ENCODE results near the gene GLI2. TPM values are rescaled to one million over a fixed set of nuclear protein-coding genes. Genes with fewer than 3 reads are reported as not detected.

GLI2 gene
- total and polyA plus RNA-seq, 9 of the 15 experiments (the other 6 are each of a cell fraction or from before 2014, with no cell fraction given): 0.24 TPM; not detected in 8

DNA sequence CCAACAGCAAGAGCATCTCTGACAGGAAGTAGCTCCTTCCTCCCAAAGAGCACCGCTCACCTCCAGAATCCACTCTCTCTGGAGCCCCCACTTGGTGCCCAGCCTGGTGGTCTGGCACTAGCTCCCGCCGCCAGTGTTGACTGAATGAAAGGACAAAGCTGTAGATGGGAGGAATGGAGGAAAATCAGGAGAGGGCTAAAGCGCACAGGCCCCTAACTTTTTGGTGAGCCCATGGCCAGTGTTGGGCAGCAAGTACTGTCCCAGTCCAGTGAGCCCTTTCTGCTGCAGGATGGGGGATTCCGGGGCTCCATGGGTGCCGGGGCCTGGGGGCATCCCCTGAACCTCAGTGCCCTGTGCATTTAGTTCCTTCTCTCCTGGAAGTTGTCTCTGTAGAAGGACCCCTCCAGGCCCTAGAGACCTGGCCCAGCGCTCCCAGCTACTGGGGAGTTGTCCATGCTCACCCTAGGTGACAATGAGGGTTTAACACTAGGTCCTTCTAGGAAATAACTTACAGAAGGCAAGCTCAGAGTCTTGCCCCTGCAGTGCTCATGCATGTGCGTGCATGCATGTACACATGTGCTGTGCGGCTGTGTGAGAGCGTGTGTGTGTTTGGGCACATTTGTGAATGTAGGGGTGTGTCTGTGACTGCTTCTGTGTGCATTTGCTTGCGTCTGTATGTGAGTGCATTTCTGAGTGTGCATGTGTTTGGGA, 33.6 kb downstream of the GLI2 start:
- POLR2A ChIA-PET: interaction anchor here (0.6 to 1.1 kb wide), 3 partner anchors 9 to 306 kb away, joined by 3 to 4 read pairs (median 3); no protein-coding TSS in a partner anchor

More for the DNA sequence above, 33.6 kb downstream of the GLI2 start:
- Histone ChIP-seq H2AFZ (ENCODE audit: low read depth, low read length) (no peak overlapping the region), H3K36me3 (ENCODE audit: control insufficient read depth, insufficient read depth, low read length) (no peaks in the 10 kb centered on the region), H3K9me3 (replicated peaks; ENCODE audit: control insufficient read depth, insufficient read depth, low read depth, low read length) (no peaks in the 10 kb centered on the region), H3K79me2 (ENCODE audit: control insufficient read depth, insufficient read depth, low read length) (no peaks in the 10 kb centered on the region), H4K20me1 (replicated peaks; ENCODE audit: control insufficient read depth, insufficient read depth, low read length) (peaks cover 11% of the 10 kb centered on the region; the same call in 1 of the 2 replicates), H3K27me3 (ENCODE audit: control insufficient read depth in 2 of 2, insufficient read depth in 2 of 2, low read length in 2 of 2) (peaks cover 21 to 91% of the 10 kb centered on the region in 2 experiments; a peak in 4 of 5 replicates), H3K27ac (ENCODE audit: extremely low read depth, low read depth, low read length) (no peak overlapping the region), H3K4me1 (replicated peaks in 1 of 2; ENCODE audit: control insufficient read depth in 2 of 2, insufficient read depth in 2 of 2, low read length in 2 of 2) (no peaks in the 10 kb centered on the region), H3K9ac (ENCODE audit: insufficient read depth in 1 of 2, low read depth in 2 of 2, low read length in 2 of 2) (no peak overlapping the region), H3K4me3 (no peak overlapping the region), H3K4me2 (ENCODE audit: insufficient read depth, low read length) (no peak overlapping the region), H3K9me1 (ENCODE audit: control insufficient read depth, insufficient read depth, low read length) (no peaks in the 10 kb centered on the region)
- no peak for FAIRE-seq
- no peak for ATAC-seq
- CTCF ChIA-PET (ENCODE audit: low intra/inter-chr PET ratio): no interaction called here
- DNase-seq (ENCODE audit: extremely low read depth in 1 of 4, low spot score in 3 of 4): no peak
- no peak for TF ChIP-seq ZNF217 (CRISPR knock-in tag; IDR thresholded peaks at IDR 0.05)
- TF ChIP-seq JUNB (CRISPR knock-in tag; conservative IDR thresholded peaks at IDR 0.05): no peak
- no peak for TF ChIP-seq SLC30A9 (CRISPR knock-in tag; IDR thresholded peaks at IDR 0.05)
- TF ChIP-seq DNMT1 (IDR thresholded peaks at IDR 0.05): no peak
- TF ChIP-seq ZKSCAN3 (CRISPR knock-in tag; IDR thresholded peaks at IDR 0.05): no peak
- TF ChIP-seq DDX20 (tag; IDR thresholded peaks at IDR 0.05; ENCODE audit: low read depth): no peak
- TF ChIP-seq, protein P1, sequence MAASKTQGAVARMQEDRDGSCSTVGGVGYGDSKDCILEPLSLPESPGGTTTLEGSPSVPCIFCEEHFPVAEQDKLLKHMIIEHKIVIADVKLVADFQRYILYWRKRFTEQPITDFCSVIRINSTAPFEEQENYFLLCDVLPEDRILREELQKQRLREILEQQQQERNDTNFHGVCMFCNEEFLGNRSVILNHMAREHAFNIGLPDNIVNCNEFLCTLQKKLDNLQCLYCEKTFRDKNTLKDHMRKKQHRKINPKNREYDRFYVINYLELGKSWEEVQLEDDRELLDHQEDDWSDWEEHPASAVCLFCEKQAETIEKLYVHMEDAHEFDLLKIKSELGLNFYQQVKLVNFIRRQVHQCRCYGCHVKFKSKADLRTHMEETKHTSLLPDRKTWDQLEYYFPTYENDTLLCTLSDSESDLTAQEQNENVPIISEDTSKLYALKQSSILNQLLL (CRISPR knock-in tag; IDR thresholded peaks at IDR 0.05; ENCODE audit: borderline replicate concordance): no peak
- TF ChIP-seq ZNF12 (CRISPR knock-in tag; IDR thresholded peaks at IDR 0.05): no peak
- TF ChIP-seq HNRNPL (IDR thresholded peaks at IDR 0.05; ENCODE audit: low read depth, low read length): no peak
- TF ChIP-seq ARID2 (IDR thresholded peaks at IDR 0.05): no peak
- no TSS peak for BruUV-seq (replicated peaks)
- intact Hi-C loops (cut with micrococcal nuclease) (no loop called here), in situ Hi-C loops (cut with MboI) (no loop called here)
- WGBS (ENCODE audit: insufficient coverage, low coverage, missing lambda C conversion rate): under 1% methylated on average over 10 of the region's 11 CpGs

All from K562 (cell line).